Amniotic epithelial cell (primary cell): ENCODE results near the gene SRPK3.

ENCODE experiments used
- DNase-seq: peaks from one replicate; pipeline ENCODE4 v3.0.0-alpha.2; 2010; ENCODE audit warnings: low read depth

The SRPK3 gene

DNA sequence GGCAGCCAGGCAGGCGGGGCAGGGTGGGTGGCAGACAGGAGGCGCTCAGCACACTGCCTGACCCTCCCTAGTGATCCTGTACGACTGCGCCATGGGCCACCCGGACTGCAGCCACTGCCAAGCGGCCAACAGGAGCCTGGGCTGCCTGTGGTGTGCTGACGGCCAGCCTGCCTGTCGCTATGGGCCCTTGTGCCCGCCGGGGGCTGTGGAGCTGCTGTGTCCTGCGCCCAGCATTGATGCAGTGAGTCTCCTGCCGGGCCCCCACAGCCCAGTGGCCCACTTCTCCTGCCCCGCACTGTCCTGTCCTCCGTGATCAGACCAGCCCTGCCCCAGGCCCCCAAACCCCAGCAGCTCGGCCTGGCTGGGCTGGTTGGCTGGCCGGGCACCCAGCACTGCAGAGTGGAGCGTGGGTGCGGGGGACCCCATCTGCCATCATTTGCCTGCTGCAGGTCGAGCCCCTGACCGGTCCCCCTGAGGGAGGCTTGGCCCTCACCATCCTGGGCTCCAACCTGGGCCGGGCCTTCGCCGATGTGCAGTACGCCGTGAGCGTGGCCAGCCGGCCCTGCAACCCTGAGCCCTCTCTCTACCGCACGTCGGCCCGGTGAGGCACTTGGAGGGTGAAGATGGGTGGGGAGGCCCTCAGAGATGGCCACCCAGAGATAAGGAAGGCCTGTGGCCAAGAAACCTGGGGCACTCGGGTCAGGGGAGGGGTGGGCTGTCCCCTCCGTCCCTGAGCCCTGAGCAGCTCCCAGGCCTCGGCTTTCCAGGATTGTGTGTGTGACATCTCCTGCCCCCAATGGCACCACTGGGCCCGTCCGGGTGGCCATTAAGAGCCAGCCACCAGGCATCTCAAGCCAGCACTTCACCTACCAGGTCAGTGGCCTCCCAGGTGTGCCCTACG lies 9.2 kb upstream of the SRPK3 start:
- DNase-seq, result no peak

- DNase-seq, result no peak
Measured at GRCh38 chrX:153772316-153773217, 8.3 kb upstream of the SRPK3 start.

DNA sequence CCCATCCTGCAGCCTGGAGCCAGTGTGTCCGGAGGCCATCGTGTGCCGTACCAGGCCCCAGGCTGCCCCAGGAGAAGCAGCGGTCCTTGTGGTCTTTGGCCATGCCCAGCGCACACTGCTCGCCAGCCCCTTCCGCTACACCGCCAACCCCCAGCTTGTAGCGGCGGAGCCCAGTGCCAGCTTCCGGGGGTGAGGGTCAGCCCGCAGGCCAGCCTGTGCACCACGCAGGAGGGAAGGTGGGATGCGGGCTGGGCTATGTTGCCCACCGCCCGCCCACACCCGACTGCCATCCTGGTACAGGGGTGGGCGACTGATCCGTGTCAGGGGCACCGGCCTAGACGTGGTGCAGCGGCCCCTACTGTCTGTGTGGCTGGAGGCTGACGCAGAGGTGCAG lies 7.6 kb upstream of the SRPK3 start:
- DNase-seq, result no peak

DNA sequence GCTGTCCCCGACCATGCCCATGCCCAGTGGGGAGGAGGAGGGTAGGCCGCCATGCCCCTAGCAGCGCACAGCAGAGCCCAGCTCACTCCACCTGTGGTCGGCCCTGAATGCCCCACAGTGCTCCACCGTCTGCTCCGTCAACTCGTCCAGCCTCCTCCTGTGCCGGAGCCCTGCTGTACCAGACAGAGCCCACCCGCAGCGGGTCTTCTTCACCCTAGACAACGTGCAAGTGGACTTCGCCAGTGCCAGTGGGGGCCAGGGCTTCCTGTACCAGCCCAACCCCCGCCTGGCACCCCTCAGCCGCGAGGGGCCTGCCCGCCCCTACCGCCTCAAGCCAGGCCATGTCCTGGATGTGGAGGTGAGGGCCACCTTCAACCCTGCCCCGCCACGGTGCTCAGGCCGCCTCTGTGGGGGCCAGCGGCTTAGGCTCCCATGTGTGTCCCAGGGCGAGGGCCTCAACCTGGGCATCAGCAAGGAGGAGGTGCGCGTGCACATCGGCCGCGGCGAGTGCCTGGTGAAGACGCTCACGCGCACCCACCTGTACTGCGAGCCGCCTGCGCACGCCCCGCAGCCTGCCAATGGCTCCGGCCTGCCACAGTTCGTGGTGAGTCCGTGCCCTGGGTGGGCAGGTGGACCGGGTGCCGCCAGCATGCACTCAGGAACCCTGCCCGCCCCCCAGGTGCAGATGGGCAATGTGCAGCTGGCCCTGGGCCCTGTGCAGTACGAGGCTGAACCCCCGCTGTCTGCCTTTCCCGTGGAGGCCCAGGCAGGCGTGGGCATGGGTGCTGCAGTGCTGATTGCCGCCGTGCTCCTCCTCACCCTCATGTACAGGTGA lies 6.9 kb upstream of the SRPK3 start:
- DNase-seq, result no peak

DNA sequence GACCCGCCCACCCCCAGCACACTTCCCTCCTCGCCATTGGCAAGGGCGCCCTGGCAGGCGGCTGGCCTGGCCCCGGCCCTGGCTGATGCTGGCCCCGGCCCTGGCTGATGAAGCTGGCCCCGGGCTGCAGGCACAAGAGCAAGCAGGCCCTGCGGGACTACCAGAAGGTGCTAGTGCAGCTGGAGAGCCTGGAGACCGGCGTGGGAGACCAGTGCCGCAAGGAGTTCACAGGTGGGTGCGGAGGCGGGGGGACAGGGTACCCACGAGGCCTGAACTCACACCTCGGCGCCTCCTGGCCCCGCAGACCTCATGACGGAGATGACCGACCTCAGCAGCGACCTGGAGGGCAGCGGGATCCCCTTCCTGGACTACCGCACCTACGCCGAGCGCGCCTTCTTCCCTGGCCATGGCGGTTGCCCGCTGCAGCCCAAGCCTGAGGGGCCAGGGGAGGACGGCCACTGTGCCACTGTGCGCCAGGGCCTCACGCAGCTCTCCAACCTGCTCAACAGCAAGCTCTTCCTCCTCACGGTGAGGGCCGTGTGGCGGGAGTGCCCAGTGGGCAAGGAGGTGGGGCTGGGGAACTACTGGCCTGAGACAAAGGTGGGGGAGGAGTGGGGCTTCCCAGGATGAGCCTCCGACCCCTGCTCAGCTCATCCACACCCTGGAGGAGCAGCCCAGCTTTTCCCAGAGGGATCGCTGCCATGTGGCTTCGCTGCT lies 6.1 kb upstream of the SRPK3 start:
- no peak for DNase-seq

DNA sequence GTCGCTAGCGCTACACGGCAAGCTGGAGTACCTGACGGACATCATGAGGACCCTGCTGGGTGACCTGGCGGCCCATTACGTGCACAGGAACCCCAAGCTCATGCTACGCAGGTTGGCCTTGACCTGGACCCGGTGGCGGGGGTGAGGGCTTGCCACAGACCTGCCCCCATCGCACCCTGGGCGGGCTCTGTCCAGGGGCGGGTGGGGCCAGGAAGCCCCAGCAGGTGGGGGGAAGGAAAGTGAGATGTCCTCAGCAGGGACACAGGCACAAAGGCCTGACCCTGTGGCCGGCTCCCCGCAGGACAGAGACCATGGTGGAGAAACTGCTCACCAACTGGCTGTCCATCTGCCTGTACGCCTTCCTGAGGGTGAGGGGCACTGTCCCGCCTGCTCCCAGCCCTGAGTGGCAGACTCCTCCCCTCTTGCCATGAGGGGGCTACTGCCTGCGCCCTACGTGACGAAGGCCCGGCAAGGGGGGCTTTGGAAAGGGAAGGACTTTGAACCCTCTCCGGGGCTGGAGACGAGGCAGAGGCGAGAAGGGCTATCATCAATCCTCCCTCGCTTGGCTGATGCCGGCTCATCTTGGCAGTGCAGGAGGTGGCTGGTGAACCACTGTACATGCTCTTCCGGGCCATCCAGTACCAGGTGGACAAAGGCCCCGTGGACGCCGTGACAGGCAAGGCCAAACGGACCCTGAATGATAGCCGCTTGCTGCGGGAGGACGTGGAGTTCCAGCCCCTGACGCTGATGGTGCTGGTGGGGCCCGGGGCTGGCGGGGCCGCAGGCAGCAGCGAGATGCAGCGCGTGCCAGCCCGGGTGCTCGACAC lies 5.3 kb upstream of the SRPK3 start:
- DNase-seq, result no peak

DNA sequence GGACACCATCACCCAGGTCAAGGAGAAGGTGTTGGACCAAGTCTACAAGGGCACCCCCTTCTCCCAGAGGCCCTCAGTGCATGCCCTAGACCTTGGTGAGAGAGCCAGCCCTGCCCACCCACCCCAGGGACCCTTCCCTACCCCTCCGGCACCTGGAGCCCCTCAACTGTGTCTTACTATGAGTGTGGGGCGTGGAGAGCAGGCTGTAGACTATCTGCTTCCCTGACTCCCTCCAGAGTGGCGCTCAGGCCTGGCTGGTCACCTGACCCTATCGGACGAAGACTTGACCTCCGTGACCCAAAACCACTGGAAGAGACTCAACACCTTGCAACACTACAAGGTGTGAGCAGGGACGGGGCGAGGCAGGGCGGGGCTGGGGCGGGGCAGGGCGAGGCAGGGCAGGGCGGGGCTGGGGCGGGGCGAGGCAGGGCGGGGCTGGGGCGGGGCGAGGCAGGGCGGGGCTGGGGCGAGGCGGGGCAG lies 4.7 kb upstream of the SRPK3 start:
- DNase-seq, result no peak

GRCh38 chrX:153776611-153777045 lies 4.2 kb upstream of the SRPK3 start:
- DNase-seq, result no peak

GRCh38 chrX:153777261-153778090 lies 3.4 kb upstream of the SRPK3 start:
- DNase-seq, result no peak

- no peak for DNase-seq
Measured at GRCh38 chrX:153778181-153778580, 2.7 kb upstream of the SRPK3 start.

DNA sequence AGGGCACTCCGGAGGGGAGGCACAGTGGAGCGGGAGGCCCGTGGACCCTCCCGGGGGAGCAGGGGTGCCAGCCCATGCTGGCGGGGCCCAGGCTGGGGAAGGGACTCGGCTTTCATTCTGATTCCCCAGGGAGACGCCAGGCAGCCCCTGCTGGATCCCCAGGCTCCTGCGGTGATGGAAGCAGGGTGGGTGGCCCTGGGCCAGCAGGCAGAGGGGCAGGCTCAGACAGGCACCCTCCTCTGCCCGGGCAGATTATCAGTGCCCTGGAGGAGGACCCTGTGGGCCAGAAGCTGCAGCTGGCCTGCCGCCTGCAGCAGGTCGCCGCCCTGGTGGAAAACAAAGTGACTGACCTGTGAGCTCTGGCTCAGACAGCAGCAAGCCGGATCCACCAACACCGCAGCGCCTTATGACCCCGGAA lies 2.1 kb upstream of the SRPK3 start:
- no peak for DNase-seq

DNA sequence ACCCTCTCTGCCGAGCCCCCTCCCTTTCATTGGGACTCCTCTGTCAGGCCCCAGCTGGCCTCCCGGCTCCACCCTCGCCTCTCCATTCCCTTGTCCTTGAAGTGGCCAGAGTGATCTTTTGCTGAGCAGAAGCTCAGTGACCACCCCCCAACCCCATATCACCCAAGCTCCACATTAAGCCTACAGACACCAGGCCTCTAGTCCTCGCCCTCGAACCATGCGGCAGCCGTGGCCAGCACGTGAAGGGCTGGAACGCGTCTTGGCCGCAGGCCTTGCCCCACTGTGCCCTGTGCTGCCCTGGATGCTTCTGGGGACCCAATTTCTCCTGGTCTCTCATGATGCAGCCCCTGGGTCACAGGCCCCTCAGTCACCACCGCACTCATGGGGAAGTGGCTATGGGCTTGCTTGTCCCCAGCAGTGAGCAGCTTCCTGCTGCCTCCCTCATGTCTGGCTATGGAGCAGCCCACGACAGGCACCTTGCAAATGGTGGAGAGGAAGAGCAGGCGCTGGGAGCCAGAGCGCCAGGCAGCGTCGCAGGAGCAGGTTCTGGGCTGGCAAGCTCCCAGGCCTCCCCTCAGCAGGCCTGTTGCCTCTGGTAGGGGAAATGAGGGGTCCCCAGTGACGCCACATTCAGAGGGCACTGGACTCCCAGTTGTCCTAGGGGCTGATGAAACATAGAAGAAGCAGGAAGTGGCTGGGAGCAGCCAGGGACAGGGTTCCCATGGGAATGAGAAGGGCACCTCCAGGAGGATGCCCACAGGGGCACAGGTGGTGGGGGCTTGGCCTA lies 757 bp upstream of the SRPK3 start:
- DNase-seq, result no peak

GRCh38 chrX:153781428-153782047 lies 697 bp downstream of the SRPK3 start:
- no peak for DNase-seq

DNA sequence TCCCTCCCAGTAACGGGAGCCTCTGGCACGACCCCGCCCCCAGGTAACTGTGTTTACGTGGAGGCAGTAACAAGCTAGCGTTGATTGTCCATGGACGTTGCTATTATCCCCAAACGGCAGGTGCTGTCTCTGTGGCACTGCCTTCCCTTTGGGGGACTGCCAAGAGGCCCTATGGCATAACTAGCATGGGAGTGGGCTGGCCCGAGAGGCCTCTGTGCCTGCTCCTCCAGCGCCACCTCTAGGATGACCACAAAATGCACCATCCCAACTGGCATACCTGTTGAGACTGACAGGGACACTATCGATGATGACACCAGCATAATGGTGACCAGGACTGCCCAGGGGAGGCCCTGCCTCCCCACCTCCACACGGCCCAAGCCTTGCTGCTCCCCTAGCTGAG lies 1.5 kb downstream of the SRPK3 start:
- no peak for DNase-seq

DNA sequence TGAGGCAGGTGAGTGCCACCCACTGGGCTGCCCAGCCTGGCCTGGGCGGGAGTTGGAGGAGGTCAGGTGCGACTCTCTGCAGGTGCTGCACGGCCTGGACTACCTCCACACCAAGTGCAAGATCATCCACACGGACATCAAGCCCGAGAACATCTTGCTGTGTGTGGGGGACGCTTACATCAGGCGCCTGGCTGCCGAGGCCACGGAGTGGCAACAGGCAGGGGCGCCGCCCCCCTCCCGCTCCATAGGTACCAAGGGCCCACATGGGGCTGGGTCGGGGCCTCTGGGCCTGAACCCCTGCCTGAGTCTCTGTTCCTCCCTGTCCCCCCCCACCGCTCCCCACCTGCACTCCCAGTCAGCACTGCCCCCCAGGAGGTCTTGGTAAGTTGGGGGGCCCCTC lies 2.0 kb downstream of the SRPK3 start:
- no peak for DNase-seq

GRCh38 chrX:153783378-153784013 lies 2.7 kb downstream of the SRPK3 start:
- no peak for DNase-seq

GRCh38 chrX:153784325-153784967 lies 3.6 kb downstream of the SRPK3 start:
- DNase-seq, result no peak
